Upper lobe of right lung (tissue), 1 donor: ENCODE results near the gene TRIP10. TPM values are rescaled to one million over a fixed set of nuclear protein-coding genes. Genes with fewer than 3 reads are reported as not detected.
A peak's percentile ranks its signal among the peaks of the same experiment; 100 is the strongest.
"Not testable (repeated sequence)": the region's sequence is repeated elsewhere in the genome, so short reads cannot be mapped to it uniquely, and the experiment has no call there.

Experiments
- ATAC-seq: fragments of 200-7000 bp; cut with Tn5 transposase; one replicate; pipeline ENCODE4 v1.9.1; 2020; ENCODE audit warnings: mild to moderate bottlenecking, moderate library complexity
- DNase-seq: peaks from one replicate; pipeline ENCODE4 v3.0.0-alpha.2; 2020
- H3K27ac ChIP-seq: fragments of 200-600 bp; one replicate; pipeline ENCODE4 v1.8.0; 2022
- H3K27me3 ChIP-seq: fragments of 200-600 bp; one replicate; pipeline ENCODE4 v1.8.0; 2022; ENCODE audit warnings: mild to moderate bottlenecking
- H3K36me3 ChIP-seq: fragments of 200-600 bp; one replicate; pipeline ENCODE4 v1.8.0; 2022
- H3K4me1 ChIP-seq: fragments of 200-600 bp; one replicate; pipeline ENCODE4 v1.8.0; 2022
- H3K4me3 ChIP-seq: fragments of 200-600 bp; one replicate; pipeline ENCODE4 v1.8.0; 2022; ENCODE audit warnings: mild to moderate bottlenecking
- H3K9me3 ChIP-seq: fragments of 200-600 bp; one replicate; pipeline ENCODE4 v1.8.0; 2022
- CTCF ChIP-seq: fragments of 200-600 bp; IDR thresholded peaks from one replicate; pipeline ENCODE4 v1.8.0; 2022; ENCODE audit warnings: antibody characterized with exemption
- intact Hi-C: fragments of 100-400 bp; cut with DNase I; formaldehyde crosslinking; loops from one replicate; pipeline ENCODE4 v1.11.0; 2022
- total RNA-seq: library from RNA; stranded (reverse); fragmentation: NEBNext Ultra II Directional; extraction: Animal tissue kit (Norgen Biotek cat#: 25700); gene quantifications from one replicate; pipeline ENCODE4 v1.2.1, GENCODE V29; 2021
- donor health status: DM: no; HTN: yes; CAD: no; lungs with severe emphysema.

TRIP10 gene
- total RNA-seq, 1 donor from 2014 or later: 88.1 TPM

GRCh38 chr19:6743714-6744380 lies 4.4 kb downstream of the TRIP10 start:
- peaks cover 36% of the 10 kb centered on the region for H3K4me1 ChIP-seq
- no peak for DNase-seq
- intact Hi-C loops: no loop called here
- TF ChIP-seq CTCF: no peak
- H3K27me3 ChIP-seq: no peaks in the 10 kb centered on the region
- no peaks in the 10 kb centered on the region for H3K9me3 ChIP-seq
- peaks cover 52% of the 10 kb centered on the region for H3K36me3 ChIP-seq
- H3K4me3 ChIP-seq: no peak overlapping the region
- ATAC-seq: no peak
- peak overlapping the region; percentile 47 for H3K27ac ChIP-seq

DNA sequence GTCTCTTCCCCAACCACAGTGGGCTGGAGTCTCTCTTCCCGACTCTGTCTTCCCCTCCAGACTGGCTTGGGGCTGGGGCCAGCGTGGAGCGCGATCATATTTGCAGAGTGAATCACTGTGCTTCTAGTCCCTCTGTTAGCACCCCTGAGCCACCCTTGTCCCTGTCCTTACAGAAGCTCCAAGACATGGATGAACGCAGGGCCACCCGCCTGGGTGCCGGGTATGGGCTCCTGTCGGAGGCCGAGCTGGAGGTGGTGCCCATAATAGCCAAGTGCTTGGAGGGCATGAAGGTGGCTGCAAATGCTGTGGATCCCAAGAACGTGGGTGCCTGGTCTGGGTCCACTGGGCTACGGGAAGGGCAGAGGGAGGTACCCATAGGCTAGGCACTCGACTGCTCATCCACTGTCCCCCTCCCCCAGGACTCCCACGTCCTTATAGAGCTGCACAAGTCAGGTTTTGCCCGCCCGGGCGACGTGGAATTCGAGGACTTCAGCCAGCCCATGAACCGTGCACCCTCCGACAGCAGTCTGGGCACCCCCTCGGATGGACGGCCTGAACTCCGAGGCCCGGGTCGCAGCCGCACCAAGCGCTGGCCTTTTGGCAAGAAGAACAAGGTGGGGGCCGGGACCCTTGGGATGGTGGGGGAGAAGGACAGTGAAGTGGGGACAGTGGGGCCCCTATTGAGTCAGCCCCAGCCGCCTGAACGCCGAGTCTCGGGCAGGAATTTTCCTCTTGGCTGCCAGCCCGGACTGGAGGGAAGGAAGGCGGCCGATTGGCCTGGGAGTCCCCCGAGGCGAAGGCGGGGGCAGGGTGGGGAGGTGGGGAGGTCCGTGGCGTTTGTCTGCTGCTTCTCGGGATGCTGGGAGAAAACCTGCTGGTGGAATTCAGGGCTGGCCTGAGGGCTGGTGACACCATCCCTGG lies 5.2 kb downstream of the TRIP10 start:
- peak overlapping the region; percentile 25 for H3K4me3 ChIP-seq
- H3K36me3 ChIP-seq: peaks cover 60% of the 10 kb centered on the region
- DNase-seq: peak; percentile 91
- peaks cover 32% of the 10 kb centered on the region for H3K4me1 ChIP-seq
- H3K9me3 ChIP-seq: no peaks in the 10 kb centered on the region
- peak; percentile 82 for ATAC-seq
- intact Hi-C loops: no loop called here
- H3K27ac ChIP-seq: peak overlapping the region; percentile 47
- no peaks in the 10 kb centered on the region for H3K27me3 ChIP-seq
- TF ChIP-seq CTCF: no peak

DNA sequence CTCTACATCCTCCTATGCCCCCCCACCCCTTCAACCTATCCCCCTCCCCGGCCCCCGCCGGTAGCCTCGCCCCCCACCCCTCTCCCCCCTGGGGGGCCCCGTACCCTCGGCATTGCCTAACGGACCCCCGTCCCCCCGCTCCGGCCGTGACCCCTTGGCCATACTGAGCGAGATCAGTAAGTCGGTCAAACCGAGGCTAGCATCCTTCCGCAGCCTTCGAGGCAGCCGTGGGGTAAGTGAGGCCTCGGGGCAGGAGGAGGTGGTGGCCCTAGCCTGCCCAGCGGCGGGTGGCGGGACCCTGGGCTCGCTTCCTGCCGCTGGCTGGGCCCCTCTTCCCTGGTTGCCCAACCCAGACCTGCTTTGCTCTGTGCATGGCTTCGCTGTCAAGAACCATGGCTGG lies 6.5 kb downstream of the TRIP10 start:
- ATAC-seq (no peak), DNase-seq (no peak)
- no peak for TF ChIP-seq CTCF
- peaks cover 73% of the 10 kb centered on the region for H3K36me3 ChIP-seq
- no peaks in the 10 kb centered on the region for H3K9me3 ChIP-seq
- H3K27ac ChIP-seq: peak overlapping the region; percentile 4
- intact Hi-C loops: no loop called here
- H3K4me3 ChIP-seq: no peak overlapping the region
- peaks cover 32% of the 10 kb centered on the region for H3K4me1 ChIP-seq
- no peaks in the 10 kb centered on the region for H3K27me3 ChIP-seq

- peaks cover 78% of the 10 kb centered on the region for H3K36me3 ChIP-seq
- intact Hi-C loops: not testable (repeated sequence)
Observed at GRCh38 chr19:6748543-6748942, 9.1 kb downstream of the TRIP10 start.

DNA sequence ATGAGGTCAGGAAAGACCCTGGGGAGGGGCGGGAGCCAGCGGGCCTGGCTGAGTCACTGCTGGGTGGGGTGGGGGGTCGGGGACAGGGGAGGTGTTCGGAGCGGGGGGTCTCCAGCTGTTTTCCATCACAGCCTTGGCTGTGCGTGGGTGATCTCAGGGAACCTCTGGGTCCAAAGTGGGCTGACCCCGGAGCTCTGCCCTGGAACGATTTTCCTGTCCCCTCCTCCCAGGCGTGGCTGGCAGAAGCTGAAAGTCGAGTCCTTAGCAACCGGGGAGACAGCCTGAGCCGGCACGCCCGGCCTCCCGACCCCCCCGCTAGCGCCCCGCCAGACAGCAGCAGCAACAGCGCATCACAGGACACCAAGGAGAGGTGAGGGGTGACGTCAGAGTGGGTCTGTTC lies 10.6 kb downstream of the TRIP10 start:
- intact Hi-C loops: loop anchor here (10.0 kb wide), 1 partner anchor 115 kb away; no protein-coding TSS in a partner anchor
- H3K36me3 ChIP-seq: peaks cover 71% of the 10 kb centered on the region

More at GRCh38 chr19:6748543-6748942, 9.1 kb downstream of the TRIP10 start:
- not testable (repeated sequence) for H3K4me3 ChIP-seq, H3K27ac ChIP-seq, ATAC-seq, H3K9me3 ChIP-seq, H3K27me3 ChIP-seq
- peaks cover 21% of the 10 kb centered on the region for H3K4me1 ChIP-seq
- peak; percentile 73 for DNase-seq

More for the DNA sequence above, 10.6 kb downstream of the TRIP10 start:
- TF ChIP-seq CTCF: no peak
- Histone ChIP-seq H3K9me3 (no peaks in the 10 kb centered on the region), H3K27ac (no peak overlapping the region), H3K4me3 (no peak overlapping the region), H3K4me1 (peaks cover 7% of the 10 kb centered on the region), H3K27me3 (no peaks in the 10 kb centered on the region)
- DNase-seq (peak; percentile 65), ATAC-seq (no peak)
